Nucleus accumbens (tissue), 56 donors: ENCODE measurements around the gene ADAMTSL4.

ENCODE experiments used
- DNase-seq, 56 donors: peaks; one replicate each; lab custom pipeline; 2025; lab: John Stamatoyannopoulos, UW

The ADAMTSL4 gene

GRCh38 chr1:150532860-150533259, 16.3 kb upstream of the ADAMTSL4 start:
- peak in 2 of 56 donors; percentile 29 to 35 for DNase-seq

- DNase-seq: no peak
Measured at GRCh38 chr1:150534002-150534401, 15.2 kb upstream of the ADAMTSL4 start.

DNA sequence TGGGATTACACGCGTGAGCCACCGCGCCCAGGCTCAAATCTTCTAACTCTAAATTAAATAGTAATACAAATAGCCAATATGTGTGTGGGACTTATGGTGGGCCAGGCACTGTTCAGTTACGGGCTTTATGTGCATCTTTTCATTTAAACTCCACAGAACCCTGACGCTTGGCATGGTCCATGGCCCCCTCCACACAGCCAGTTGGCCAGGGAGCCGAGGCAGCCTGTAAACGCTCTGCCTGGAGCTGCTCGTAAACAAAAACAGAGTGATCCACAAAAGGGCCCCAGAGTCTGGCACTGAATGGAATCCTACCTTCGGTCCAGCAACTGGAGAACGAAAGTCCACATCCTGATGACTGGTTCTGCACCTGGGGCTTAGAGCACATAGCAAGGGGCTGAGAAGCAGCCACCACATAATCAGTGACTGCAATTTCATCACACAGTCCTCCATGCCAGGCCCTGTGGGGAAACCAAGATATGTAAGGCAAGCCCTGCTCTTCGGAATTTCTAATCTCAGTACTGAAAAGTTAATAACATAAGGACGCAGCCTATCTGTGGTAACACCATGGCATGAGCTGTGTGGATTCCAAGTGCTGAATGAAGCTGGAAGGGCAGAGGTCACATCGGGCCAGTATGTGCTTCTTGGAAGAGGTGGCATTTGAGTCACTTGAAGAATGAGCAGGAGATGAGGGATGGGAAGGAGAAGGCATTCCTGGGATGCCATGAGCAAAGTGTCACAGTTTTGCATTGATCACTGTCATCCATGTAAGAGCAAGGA, 13.5 kb upstream of the ADAMTSL4 start:
- DNase-seq: no peak

DNA sequence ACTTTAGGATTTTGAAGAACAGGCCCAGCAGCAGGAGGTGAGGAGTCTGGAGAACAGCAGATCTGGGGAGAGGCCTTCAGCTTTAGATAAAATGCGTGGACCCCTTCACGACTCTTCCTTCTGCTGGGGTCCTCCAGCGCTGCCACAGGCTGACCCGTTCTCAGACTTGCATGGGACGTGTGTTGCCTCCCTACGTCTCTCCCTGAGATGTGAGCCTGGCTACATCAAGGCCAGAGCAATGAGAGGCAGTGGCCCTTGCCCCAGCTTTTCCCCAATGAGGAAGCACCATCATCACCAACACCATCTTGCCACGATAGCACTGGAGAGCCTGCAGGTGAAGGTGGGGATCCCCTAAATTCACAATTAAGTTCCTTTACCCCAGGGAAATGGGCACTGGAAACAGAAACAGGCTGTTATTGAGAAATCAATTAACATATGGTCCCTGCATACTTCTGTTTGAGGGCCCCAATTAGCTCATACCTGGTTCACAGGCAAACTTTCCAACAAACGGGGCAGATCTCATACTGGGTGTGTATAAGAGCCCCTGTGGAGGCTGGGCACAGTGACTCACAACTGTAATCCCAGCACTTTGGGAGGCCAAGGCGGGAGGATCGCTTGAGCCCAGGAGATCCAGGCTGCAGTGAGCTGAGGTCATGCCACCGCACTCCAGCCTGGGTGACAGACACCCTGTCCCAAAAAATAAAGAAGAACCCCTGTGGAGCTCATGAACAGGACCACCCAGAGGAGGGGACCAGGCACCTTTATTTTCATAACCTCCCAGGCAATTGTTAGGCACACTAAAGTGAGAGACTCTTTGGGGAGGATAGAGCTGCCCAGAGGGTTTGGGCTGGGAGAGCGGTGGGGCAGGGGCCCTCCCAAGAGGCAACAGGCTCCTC, 12.1 kb upstream of the ADAMTSL4 start:
- DNase-seq: no peak

DNA sequence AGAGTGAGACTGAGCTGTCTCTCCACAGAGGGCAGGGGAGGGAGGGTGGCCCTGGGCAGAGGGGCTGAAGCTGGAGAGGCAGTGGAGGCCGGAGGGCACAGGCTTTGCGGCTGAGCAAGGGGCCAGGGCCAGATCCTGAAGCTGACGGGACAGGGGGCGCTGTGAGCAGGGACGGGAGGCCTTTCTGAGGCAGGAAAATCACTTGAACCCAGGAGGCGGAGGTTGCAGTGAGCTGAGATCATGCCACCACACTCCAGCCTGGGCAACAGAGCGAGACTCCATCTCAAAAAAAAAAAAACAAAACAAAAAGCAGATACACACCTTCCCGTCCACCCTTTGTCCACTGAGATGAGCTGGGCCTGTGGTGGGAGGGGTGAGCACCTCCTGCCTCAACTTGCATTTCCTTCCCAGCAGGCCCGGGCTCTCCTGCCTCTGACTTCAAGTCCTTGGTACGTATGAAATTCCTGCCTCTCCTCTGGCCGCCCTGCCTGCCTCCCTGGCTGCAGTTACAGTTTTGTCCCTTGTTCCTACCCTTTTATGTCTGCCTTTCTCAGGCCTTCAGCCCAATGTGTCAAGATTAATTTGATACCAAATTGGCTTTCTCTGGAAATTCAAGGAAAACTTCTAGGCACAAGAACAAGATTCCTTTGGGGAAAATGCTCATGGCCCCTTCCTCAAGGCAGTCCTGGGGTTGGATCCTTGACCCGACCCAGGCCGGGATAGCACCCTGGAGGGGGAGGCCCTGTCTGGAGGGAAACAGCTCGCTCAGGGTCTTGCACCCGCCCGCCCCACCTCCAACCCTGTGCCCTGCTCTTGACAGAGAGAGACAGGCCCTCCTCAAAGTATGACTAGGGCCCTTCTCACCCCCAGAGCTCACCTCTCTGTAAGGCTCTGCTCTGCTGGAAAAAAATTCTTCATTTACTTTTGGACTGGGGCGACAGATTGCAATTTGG, 11.2 kb upstream of the ADAMTSL4 start:
- no peak for DNase-seq

DNA sequence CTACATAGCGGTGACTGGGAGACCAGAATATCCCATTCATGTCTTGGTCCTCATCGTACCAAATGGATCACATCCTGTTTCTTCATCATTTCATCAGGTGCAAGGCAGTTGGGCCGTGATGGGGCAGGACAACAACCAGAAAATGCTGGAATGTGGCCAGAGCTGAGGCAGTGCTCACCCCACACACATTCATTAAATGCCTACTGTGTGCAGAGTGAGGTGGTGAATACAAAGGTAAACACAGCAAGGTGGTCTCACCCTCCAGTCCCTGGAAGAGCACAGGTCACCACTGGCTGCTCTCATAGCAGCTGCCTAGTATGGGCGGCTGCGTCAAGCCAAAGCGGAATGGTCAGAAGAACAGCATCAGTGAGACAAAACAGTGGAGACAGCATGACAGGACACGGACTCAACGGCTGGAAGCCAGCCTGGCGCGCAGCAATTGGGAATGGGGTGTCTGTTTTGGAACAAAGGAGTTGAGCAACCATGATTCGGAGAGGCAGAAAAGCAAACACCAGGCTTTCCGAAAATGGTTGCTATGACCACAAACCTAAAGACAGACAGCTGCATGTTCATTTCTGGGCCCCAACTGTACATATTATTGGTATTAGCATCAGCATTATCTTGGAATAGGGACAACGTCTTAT, 5.6 kb upstream of the ADAMTSL4 start:
- DNase-seq: no peak

- DNase-seq: no peak
Measured at GRCh38 chr1:150544204-150544603, 5.0 kb upstream of the ADAMTSL4 start.

DNA sequence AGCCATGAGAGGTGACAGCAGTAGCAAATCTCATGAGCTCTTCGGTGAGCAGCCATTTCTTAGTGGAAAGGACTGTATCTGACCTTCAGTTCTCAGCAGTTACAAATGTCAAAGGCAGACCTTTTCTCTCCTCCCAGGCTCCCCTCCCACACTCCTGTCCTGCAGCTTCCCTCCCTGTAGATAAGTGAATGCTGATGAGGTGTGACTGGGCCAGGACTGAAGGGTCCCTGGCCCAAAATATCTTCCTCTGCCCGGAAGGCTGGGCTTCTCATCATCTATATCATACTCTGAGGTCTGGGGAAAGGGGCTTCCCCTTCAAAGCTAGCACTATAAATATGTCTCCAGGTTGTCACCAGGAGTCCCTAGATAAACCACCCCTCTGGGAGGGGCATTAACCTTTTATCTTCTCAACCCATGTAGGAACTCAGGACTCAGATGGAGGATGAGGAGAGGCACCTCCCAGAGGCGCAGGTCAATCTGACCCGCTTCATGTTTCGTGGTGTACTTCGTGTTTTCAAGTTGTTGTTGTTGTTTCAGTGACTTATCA, 3.6 kb upstream of the ADAMTSL4 start:
- no peak for DNase-seq

GRCh38 chr1:150546294-150546937, 2.8 kb upstream of the ADAMTSL4 start:
- DNase-seq: no peak

- DNase-seq: no peak
Measured at GRCh38 chr1:150548324-150548631, 930 bp upstream of the ADAMTSL4 start.

DNA sequence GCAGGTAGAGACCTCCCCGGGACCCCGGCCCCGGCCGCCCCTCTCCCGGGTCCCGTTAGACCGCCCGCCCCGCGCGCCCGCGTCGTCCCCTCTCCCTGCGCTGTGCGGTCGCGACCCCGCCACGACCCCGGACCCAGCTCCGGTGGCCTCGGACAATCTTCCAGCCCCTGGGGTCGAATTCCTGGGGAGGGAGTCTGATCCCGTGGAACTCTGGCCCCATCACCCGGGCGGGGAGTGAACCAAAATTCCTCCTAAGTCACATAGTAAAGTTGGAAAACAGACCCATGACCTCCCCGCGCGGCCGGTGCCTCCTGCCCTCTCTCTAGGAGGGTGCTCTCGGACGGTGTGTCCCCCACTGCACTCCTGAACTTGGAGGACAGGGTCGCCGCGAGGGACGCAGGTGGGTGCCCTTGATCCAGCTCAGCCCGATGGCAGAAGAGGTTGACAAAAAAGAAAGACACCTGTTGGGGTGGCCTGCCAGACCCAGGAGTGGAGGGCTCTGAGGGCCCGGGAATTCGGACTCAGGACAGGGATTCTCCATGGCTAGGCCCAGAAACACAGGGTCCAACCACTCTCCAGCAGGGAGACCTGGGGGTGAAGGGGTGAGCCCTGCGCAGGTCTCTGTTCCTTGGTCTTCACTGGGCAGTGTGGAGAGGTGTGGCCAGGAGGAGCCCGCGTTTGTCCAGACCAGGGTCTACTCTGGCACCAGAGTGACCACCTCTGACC, 451 bp downstream of the ADAMTSL4 start:
- no peak for DNase-seq

DNA sequence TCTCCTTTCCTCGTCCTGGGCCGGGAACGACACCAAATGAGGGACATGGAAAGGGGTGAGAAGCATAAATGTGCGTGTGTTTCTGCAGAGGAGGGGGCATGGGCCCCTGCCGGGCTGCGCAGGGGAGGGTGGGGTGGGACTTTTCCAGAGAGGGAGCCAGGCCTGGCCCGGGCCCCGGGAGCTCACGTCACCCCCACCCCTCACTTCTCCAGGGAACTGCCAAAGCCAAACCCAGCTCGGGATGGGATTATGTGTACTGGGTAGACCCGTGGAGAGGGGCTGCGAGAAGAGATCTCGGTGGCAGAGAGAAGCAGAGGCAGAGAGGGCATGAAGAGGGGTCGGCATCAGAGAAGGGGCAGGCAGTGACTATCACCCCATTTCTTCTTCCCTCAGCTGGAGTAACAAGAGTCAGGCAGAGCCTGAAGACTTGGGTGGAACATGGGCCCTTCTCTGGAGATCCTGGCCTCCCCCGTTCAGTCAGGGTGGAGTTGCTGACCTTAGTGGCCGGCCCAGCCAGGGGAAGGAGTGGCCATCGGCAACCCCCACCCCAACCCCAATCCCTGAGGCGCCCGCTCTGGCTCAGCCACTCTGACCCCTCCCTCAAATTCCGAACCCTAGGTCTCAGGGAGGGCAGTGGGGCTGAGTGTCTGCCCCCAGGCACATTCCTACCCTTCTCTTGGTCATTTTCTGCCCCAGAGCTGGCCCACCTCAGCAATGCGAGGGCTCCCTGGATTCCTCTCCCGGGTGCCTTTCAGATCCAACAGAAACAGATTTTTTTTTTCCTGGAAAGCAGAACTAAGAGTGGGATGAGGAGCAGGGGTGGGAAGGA, 1.2 kb downstream of the ADAMTSL4 start:
- DNase-seq: peak in 5 of 56 donors; percentile 3 to 47 (median 19)

DNA sequence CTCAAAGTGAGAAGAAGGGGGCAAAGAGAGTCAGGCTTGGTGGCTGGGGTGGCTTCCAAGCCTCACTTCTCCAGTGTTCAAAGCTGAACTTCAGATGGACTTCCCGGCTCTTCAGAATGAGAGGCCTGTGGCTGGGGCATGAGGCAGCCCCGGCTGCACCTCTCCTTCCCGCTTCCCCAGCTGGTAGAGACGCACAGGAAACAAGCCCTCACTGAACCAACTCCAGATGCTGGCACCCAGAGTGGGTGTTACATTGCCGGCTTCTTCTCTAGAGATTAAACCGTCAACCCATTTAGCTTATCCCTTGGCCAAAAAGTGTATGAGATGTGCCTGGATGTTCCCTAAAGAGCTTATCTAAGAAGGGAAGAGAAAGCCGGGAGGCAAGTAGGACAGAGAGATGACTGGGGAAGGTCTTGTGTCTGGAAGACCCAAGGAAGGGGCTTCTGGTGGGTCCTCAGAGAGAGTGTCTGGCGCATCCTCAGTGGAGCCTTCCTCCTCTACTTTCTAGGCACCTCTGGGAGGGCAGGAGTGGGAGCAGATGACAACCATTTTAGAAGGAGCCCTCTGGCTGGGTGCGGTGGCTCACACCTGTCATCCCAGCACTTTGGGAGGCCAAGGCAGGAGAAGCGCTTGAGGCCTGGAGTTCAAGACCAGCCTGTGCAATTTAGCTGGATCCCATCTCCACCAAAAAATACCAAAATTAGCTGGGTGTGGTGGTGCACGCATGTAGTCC, 2.0 kb downstream of the ADAMTSL4 start:
- DNase-seq: no peak

DNA sequence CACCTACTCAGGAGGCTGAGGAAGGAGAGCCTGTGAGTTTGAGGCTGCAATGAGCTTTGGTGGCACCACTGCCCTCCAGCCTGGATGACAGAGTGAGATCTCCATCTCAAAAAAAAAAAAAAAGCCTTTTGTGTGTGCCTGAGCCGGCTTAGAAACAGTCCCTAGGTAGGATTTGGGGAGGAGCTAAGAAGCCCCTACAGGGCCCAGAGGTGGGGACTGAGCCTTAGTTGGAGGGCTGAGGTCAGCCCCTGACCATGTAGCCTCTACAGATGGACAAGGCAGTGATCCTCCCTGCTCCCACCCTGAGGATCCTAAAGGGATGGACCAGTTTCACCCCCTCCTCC, 2.5 kb downstream of the ADAMTSL4 start:
- DNase-seq: no peak

DNA sequence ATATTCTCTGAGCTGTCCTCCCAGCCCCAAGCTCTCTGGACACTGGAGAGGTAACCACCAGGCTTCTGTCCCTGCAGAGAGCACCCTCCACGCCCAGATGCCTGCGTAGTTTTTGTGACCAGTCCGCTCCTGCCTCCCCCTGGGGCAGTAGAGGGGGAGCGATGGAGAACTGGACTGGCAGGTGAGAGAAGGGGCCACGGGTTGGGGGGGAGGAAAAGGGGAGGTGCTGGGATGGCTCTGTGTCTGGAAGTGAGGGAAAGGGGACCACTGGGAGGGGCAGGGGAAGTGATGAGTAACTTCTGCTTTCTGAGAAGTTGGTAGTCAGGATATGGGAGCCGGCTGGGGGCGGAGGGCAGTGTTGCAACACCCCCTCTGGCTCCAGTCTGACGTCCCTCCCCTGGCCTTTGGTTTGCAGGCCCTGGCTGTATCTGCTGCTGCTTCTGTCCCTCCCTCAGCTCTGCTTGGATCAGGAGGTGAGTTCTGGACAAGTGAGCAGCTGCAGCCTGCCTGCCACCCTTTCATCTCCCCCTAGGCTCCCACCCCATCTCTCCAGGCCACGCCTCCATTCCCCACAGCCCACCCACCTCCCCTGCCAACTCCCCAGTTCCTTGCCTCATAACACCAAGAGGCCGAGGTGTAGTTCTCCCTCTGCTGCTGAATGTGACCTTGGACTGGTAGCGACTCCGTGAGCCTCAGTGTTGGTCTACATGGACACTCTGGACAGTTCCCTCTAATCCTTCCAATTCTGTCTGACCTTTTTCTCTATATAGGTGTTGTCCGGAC, 3.1 kb downstream of the ADAMTSL4 start:
- peak in 22 of 56 donors; percentile 8 to 54 (median 21) for DNase-seq

- no peak for DNase-seq
Measured at GRCh38 chr1:150552911-150553289, 3.7 kb downstream of the ADAMTSL4 start.
